K562 (cell line): ENCODE results near the gene PHOX2A. TPM values are rescaled to one million over a fixed set of nuclear protein-coding genes. Genes with fewer than 3 reads are reported as not detected.

Experiments used
- ATAC-seq: fragments of 200-7000 bp; cut with Tn5 transposase; 3 replicates; pipeline ENCODE4 v1.9.1; 2020; ENCODE audit warnings: moderate library complexity
- BruUV-seq: library from RNA; stranded (reverse); fragments of 400-500 nt; replicated peaks from 2 replicates; lab custom pipeline; 2021; lab: Mats Ljungman, UMichigan
- CTCF ChIA-PET: fragments of 300-600 bp; formaldehyde crosslinking; extraction: SDS; loops from one replicate; lab custom pipeline; 2021; ENCODE audit warnings: low intra/inter-chr PET ratio; lab: Yijun Ruan, JAX
- POLR2A ChIA-PET: fragments of 300-600, 350-650 bp; sonication (Branson Sonifier 250); formaldehyde crosslinking; extraction: SDS; loops from one replicate; lab custom pipeline; 2021; ENCODE audit warnings: antibody characterized with exemption, inconsistent platforms; lab: Yijun Ruan, JAX
- DNase-seq, 4 experiments: peaks; one replicate each; pipeline versions ENCODE4 v3.0.0 to v3.0.0-alpha.2; 2011 to 2018; ENCODE audit warnings: low spot score in 3 of 4, mixed read lengths in 3 of 4; ENCODE audit errors: extremely low read depth in 1 of 4
- FAIRE-seq: peaks from 2 replicates; lab custom pipeline; 2011; peaks lifted over from hg19 to GRCh38; lab: Jason Lieb, UNC
- H2AFZ ChIP-seq: 2 replicates; pipeline ENCODE4 v1.6.0; 2011; ENCODE audit warnings: low read depth, low read length, control low read depth, inconsistent platforms
- H3K27ac ChIP-seq: fragments of 200-600 bp; 3 replicates; pipeline ENCODE4 v1.8.0; 2011; ENCODE audit warnings: low read depth, mild to moderate bottlenecking, control low read depth, inconsistent platforms, low read length, moderate library complexity, mixed read lengths; ENCODE audit errors: extremely low read depth
- H3K27me3 ChIP-seq, 2 experiments: fragments of 300-600 bp in 1 of 2; 2 replicates in 1 of 2; 3 replicates in 1 of 2; pipeline versions ENCODE4 v1.6.0 to v1.8.0; 2011; ENCODE audit warnings: inconsistent platforms in 2 of 2, low read length in 2 of 2, mild to moderate bottlenecking in 1 of 2, mixed read lengths in 1 of 2, moderate library complexity in 1 of 2; ENCODE audit not compliant: control insufficient read depth in 2 of 2, insufficient read depth in 2 of 2
- H3K36me3 ChIP-seq: fragments of 300-600 bp; 3 replicates; pipeline ENCODE4 v1.8.0; 2011; ENCODE audit warnings: mild to moderate bottlenecking, low read length, inconsistent platforms; ENCODE audit not compliant: control insufficient read depth, insufficient read depth
- H3K4me1 ChIP-seq, 2 experiments: fragments of 200-600 bp in 1 of 2; replicated peaks in 1 of 2; 2 replicates in 1 of 2; 3 replicates in 1 of 2; pipeline versions ENCODE4 v1.5.1 to v1.8.0; 2011; ENCODE audit warnings: inconsistent platforms in 2 of 2, low read length in 2 of 2, mild to moderate bottlenecking in 1 of 2, mixed read lengths in 1 of 2, moderate library complexity in 1 of 2; ENCODE audit not compliant: control insufficient read depth in 2 of 2, insufficient read depth in 2 of 2
- H3K4me2 ChIP-seq: 2 replicates; pipeline ENCODE4 v1.6.1; 2011; ENCODE audit warnings: low read length, control low read depth, inconsistent platforms, mixed read lengths; ENCODE audit not compliant: insufficient read depth
- H3K4me3 ChIP-seq: fragments of 200-600 bp; sonication (generic), shearing (Covaris generic); 2 replicates; pipeline ENCODE4 v1.5.1; 2016; ENCODE audit warnings: control low read depth, inconsistent platforms
- H3K79me2 ChIP-seq: fragments of 200-600 bp; 3 replicates; pipeline ENCODE4 v1.8.0; 2011; ENCODE audit warnings: low read length, inconsistent platforms; ENCODE audit not compliant: control insufficient read depth, insufficient read depth
- H3K9ac ChIP-seq, 2 experiments: 2 replicates each; pipeline versions ENCODE4 v1.6.0 to v1.6.1; 2011; ENCODE audit warnings: low read depth in 2 of 2, low read length in 2 of 2, control low read depth in 1 of 2, inconsistent platforms in 1 of 2, mild to moderate bottlenecking in 1 of 2, mixed read lengths in 1 of 2; ENCODE audit not compliant: insufficient read depth in 1 of 2
- H3K9me1 ChIP-seq: one replicate; pipeline ENCODE4 v1.6.0; 2011; ENCODE audit warnings: inconsistent platforms, mild to moderate bottlenecking, low read length, moderate library complexity; ENCODE audit not compliant: control insufficient read depth, insufficient read depth
- H3K9me3 ChIP-seq: replicated peaks from 2 replicates; pipeline ENCODE4 v1.5.1; 2011; ENCODE audit warnings: low read depth, low read length, inconsistent platforms; ENCODE audit not compliant: control insufficient read depth, insufficient read depth
- H4K20me1 ChIP-seq: replicated peaks from 2 replicates; pipeline ENCODE4 v1.6.1; 2011; ENCODE audit warnings: low read length, inconsistent platforms, mixed read lengths; ENCODE audit not compliant: control insufficient read depth, insufficient read depth
- CBFA2T3 ChIP-seq: fragments of 450-650 bp; IDR thresholded peaks from 2 replicates; pipeline ENCODE4 v1.6.1; 2017
- ELF2 ChIP-seq: fragments of 250-450 bp; sonication (Bioruptor Pico); IDR thresholded peaks from 2 replicates; pipeline ENCODE4 v1.5.0; 2021; ENCODE audit warnings: mild to moderate bottlenecking
- ETV1 ChIP-seq: fragments of 450-650 bp; conservative IDR thresholded peaks from 2 replicates; pipeline ENCODE4 v1.6.1; 2016; ENCODE audit warnings: missing genetic modification characterization, control low read depth, low read depth, missing compliant biosample characterization
- FIP1L1 ChIP-seq: fragments of 200-400 bp; formaldehyde crosslinking; IDR thresholded peaks from 2 replicates; pipeline ENCODE4 v1.6.1; 2018; ENCODE audit warnings: mild to moderate bottlenecking, low read depth, low read length; ENCODE audit not compliant: poor library complexity, severe bottlenecking
- FOXM1 ChIP-seq, 2 experiments: fragments of 450-650 bp in 1 of 2; sonication (generic) in 1 of 2; formaldehyde crosslinking in 1 of 2; IDR thresholded peaks; 2 replicates each; pipeline versions ENCODE4 v1.6.1 to v1.9.0; 2017 to 2022; ENCODE audit warnings: low read depth in 2 of 2, mild to moderate bottlenecking in 2 of 2, missing genetic modification reagents in 1 of 2, moderate library complexity in 1 of 2
- MTA2 ChIP-seq: fragments of 450-650 bp; IDR thresholded peaks from 2 replicates; pipeline ENCODE4 v1.6.1; 2016; ENCODE audit warnings: low read depth
- MTA3 ChIP-seq: fragments of 450-650 bp; formaldehyde crosslinking; IDR thresholded peaks from 2 replicates; pipeline ENCODE4 v1.6.1; 2017; ENCODE audit warnings: mild to moderate bottlenecking, borderline replicate concordance
- RBM14 ChIP-seq: fragments of 200-400 bp; formaldehyde crosslinking; IDR thresholded peaks from 2 replicates; pipeline ENCODE4 v1.6.1; 2018; ENCODE audit warnings: low read depth, mild to moderate bottlenecking, low read length, moderate library complexity, borderline replicate concordance; ENCODE audit not compliant: insufficient read depth
- SREBF2 ChIP-seq: sonication (generic); formaldehyde crosslinking; IDR thresholded peaks from 2 replicates; pipeline ENCODE4 v1.4.0; 2020; ENCODE audit warnings: mild to moderate bottlenecking, missing genetic modification reagents
- TAF9B ChIP-seq: fragments of 450-650 bp; IDR thresholded peaks from 2 replicates; pipeline ENCODE4 v1.6.1; 2018; ENCODE audit warnings: mild to moderate bottlenecking; ENCODE audit not compliant: partially characterized antibody
- XRCC3 ChIP-seq: fragments of 450-650 bp; IDR thresholded peaks from 2 replicates; pipeline ENCODE4 v1.6.1; 2017; ENCODE audit warnings: mild to moderate bottlenecking, moderate library complexity
- ZBTB7A ChIP-seq: IDR thresholded peaks from 2 replicates; pipeline ENCODE4 v1.6.1; 2011; ENCODE audit warnings: low read depth, mild to moderate bottlenecking, low read length, moderate library complexity, borderline replicate concordance; ENCODE audit not compliant: control insufficient read depth
- ZC3H11A ChIP-seq: IDR thresholded peaks from 2 replicates; pipeline ENCODE4 v1.6.1; 2012; ENCODE audit warnings: low read depth, low read length, improper control_type of control experiment
- ZNF133 ChIP-seq: fragments of 250-450 bp; sonication (Bioruptor Pico); IDR thresholded peaks from 2 replicates; pipeline ENCODE4 v1.4.0; 2020; ENCODE audit warnings: mild to moderate bottlenecking
- ZNF143 ChIP-seq: sonication (generic); formaldehyde crosslinking; IDR thresholded peaks from 2 replicates; pipeline ENCODE4 v1.9.0; 2022; ENCODE audit warnings: mild to moderate bottlenecking, missing genetic modification reagents
- ZNF184 ChIP-seq: sonication (generic); formaldehyde crosslinking; IDR thresholded peaks from 2 replicates; pipeline ENCODE4 v1.5.0; 2020; ENCODE audit warnings: missing genetic modification reagents
- ZNF445 ChIP-seq: fragments of 250-450 bp; sonication (Bioruptor Pico); IDR thresholded peaks from 2 replicates; pipeline ENCODE4 v1.4.0; 2020; ENCODE audit warnings: low read depth, mild to moderate bottlenecking, moderate library complexity
- ZNF584 ChIP-seq: fragments of 200-800 bp; sonication (Bioruptor generic); IDR thresholded peaks from 2 replicates; pipeline ENCODE4 v1.6.1; 2016; ENCODE audit warnings: low read depth, mild to moderate bottlenecking, missing genetic modification characterization, missing compliant biosample characterization
- ZNF639 ChIP-seq, 2 experiments: fragments of 200-800 bp in 1 of 2; sonication (Bioruptor generic) in 1 of 2; sonication (generic) in 1 of 2; formaldehyde crosslinking in 1 of 2; IDR thresholded peaks in 1 of 2; conservative IDR thresholded peaks in 1 of 2; 2 replicates each; pipeline versions ENCODE4 v1.5.0 to v1.6.1; 2016 to 2020; ENCODE audit warnings: missing compliant biosample characterization in 1 of 2, missing genetic modification characterization in 1 of 2, missing genetic modification reagents in 1 of 2
- ZNF766 ChIP-seq: fragments of 200-800 bp; sonication (Bioruptor generic); conservative IDR thresholded peaks from 2 replicates; pipeline ENCODE4 v1.6.1; 2016; ENCODE audit warnings: missing genetic modification characterization, missing compliant biosample characterization
- WGBS: fragments of 100-300 bp; shearing (Covaris generic); methylation state at CpG from one replicate; pipeline ENCODE4 v1.1.6; 2016; ENCODE audit warnings: low coverage, mixed read lengths; ENCODE audit not compliant: insufficient coverage; ENCODE audit errors: missing lambda C conversion rate; 5-methylcytosine and 5-hydroxymethylcytosine counted together
- in situ Hi-C: fragments of 300-500 bp; cut with MboI; formaldehyde crosslinking; loops from 4 replicates; pipeline ENCODE4 v1.15.0; 2018; ENCODE audit warnings: inconsistent platforms, mixed read lengths
- intact Hi-C: fragments of 100-400 bp; cut with micrococcal nuclease; formaldehyde crosslinking; loops from 2 replicates; pipeline ENCODE4 v1.14.2; 2022
- polyA plus RNA-seq, 8 experiments: library from polyadenylated mRNA; depleted of rRNA in 4 of 8; stranded (reverse) in 5 of 8; unstranded in 3 of 8; fragments of >200 nt; fragmentation: Nextera tagmentation in 2 of 8; fragmentation: Illumina TruSeq in 1 of 8; extraction: Ambion mirVana in 2 of 8; extraction: Trizol in 1 of 8; gene quantifications; 2 replicates each; pipeline versions ENCODE4 v1.2.1 to v1.2.3, GENCODE V29; 2011 to 2014; ENCODE audit warnings: inconsistent platforms in 1 of 8, missing spikeins in 1 of 8
- total RNA-seq, 7 experiments: library from RNA; depleted of rRNA in 6 of 7; stranded (reverse); fragments of >200 nt in 6 of 7; fragmentation: Illumina TruSeq in 2 of 7; extraction: Trizol in 2 of 7; gene quantifications; 2 replicates each; pipeline versions ENCODE4 v1.2.1 to v1.2.3, GENCODE V29; 2011 to 2021; ENCODE audit warnings: low replicate concordance in 1 of 7

The PHOX2A gene
- total and polyA plus RNA-seq, 9 of the 15 experiments (the other 6 are each of a cell fraction or from before 2014, with no cell fraction given) = not detected

- no peaks in the 10 kb centered on the region for H3K79me2 ChIP-seq
- no peak overlapping the region for H3K9ac ChIP-seq
- TF ChIP-seq XRCC3 = no peak
- no peak for TF ChIP-seq TAF9B
- TF ChIP-seq CBFA2T3 = no peak
- no peak for TF ChIP-seq ELF2 (CRISPR knock-in tag)
- no peak for TF ChIP-seq MTA2
- no peak for TF ChIP-seq ZC3H11A
- TF ChIP-seq MTA3 = no peak
- TF ChIP-seq ZNF766 (CRISPR knock-in tag) = no peak
- no peak for TF ChIP-seq ZNF639 (CRISPR knock-in tag; conservative IDR thresholded peaks at IDR 0.05 in 1 of 2, IDR thresholded peaks at IDR 0.05 in 1 of 2)
- no peak for TF ChIP-seq SREBF2 (CRISPR knock-in tag)
- no peak for TF ChIP-seq ZNF143 (CRISPR knock-in tag)
- TF ChIP-seq ZNF133 = no peak
- TF ChIP-seq FOXM1 (IDR thresholded peaks at IDR 0.05; ENCODE audit: low read depth) = no peak
- no peak for TF ChIP-seq FOXM1 (CRISPR knock-in tag; IDR thresholded peaks at IDR 0.05; ENCODE audit: low read depth)
- TF ChIP-seq ZNF584 (CRISPR knock-in tag) = no peak
- no peak for TF ChIP-seq ZNF184
- no peak for TF ChIP-seq RBM14
- no peak for TF ChIP-seq FIP1L1
- no peak for TF ChIP-seq ETV1 (tag)
- no peak for TF ChIP-seq ZBTB7A
- no peak for TF ChIP-seq ZNF445 (CRISPR knock-in tag)
- no peaks in the 10 kb centered on the region for H3K9me1 ChIP-seq
- in situ Hi-C loops = no loop called here
- no peak overlapping the region for H3K27ac ChIP-seq
- ChIA-PET CTCF (no interaction called here), POLR2A (interaction anchor here (0.7 kb wide), 1 partner anchor 255 kb away, joined by 3 read pairs; no protein-coding TSS in a partner anchor)
- no TSS peak for BruUV-seq
- FAIRE-seq (no peak), ATAC-seq (no peak), DNase-seq (no peak)
- H3K4me2 ChIP-seq = no peak overlapping the region
- H3K27me3 ChIP-seq = peaks cover 12 to 45% of the 10 kb centered on the region in 2 experiments; a peak in 4 of 5 replicates
- no peaks in the 10 kb centered on the region for H3K36me3 ChIP-seq
- H2AFZ ChIP-seq = no peak overlapping the region
- 2% methylated on average over 3 of the region's 3 CpGs for WGBS
- intact Hi-C loops = no loop called here
- no peaks in the 10 kb centered on the region; the same call in 1 of the 2 replicates for H4K20me1 ChIP-seq
- peaks cover 0 to 5% of the 10 kb centered on the region in 2 experiments; a peak in 1 of 5 replicates for H3K4me1 ChIP-seq
- H3K4me3 ChIP-seq = no peak overlapping the region
- H3K9me3 ChIP-seq = 0 out of 2 replicates have a peak, but pooled peaks cover 4% of the 10 kb centered on the region
Measured at GRCh38 chr11:72253392-72253791, 9.4 kb upstream of the PHOX2A start.
